Measurements from ENCODE around the gene ZSCAN10.
A peak's percentile ranks its signal among the peaks of the same experiment; 100 is the strongest.

DNA sequence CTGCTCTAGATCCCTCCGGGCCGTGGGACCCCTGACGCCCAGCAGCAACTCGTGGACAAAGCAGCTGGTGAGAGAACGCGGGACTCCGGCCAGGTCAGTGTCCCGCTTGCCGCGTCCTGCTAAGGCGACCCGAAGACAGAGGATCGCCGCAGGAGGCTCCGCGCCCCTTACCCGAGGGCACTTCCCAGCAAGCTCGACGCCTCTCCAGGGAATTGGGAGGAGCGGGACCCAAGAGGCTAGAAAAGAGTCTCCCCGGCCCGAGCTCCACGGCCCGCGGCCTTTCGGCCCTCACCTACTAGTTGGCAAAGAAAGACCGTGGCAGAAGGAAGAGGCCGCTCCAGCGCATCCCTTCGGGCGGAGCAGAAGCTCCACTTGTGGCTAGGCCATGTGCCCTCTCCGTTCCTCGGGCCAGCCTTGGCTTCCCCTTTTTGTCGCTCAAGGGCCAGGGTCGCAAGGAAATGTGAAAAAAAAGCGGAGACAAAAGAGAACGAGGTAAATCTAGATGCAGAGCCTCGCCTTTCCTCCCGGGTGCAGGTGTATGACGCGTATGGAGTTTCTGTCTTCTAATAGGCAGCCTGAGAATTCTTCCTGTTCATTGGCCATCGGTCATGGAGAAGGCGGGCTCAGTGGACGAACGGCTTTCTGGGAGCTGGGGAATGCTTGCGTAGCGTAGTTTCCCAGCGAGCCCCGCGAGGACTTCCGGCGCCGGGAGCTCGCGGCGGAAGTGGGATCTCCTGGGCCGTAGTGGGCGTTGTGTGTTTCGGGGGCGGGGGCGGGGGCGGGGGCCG, 35.4 kb upstream of the ZSCAN10 start, which contains the start of gene ZNF213:
- TF ChIP-seq, protein P1, sequence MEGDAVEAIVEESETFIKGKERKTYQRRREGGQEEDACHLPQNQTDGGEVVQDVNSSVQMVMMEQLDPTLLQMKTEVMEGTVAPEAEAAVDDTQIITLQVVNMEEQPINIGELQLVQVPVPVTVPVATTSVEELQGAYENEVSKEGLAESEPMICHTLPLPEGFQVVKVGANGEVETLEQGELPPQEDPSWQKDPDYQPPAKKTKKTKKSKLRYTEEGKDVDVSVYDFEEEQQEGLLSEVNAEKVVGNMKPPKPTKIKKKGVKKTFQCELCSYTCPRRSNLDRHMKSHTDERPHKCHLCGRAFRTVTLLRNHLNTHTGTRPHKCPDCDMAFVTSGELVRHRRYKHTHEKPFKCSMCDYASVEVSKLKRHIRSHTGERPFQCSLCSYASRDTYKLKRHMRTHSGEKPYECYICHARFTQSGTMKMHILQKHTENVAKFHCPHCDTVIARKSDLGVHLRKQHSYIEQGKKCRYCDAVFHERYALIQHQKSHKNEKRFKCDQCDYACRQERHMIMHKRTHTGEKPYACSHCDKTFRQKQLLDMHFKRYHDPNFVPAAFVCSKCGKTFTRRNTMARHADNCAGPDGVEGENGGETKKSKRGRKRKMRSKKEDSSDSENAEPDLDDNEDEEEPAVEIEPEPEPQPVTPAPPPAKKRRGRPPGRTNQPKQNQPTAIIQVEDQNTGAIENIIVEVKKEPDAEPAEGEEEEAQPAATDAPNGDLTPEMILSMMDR (IDR thresholded peaks at IDR 0.05), result peak in 2 of 5 experiments; percentile 32 to 34
- TF ChIP-seq POLR2A (IDR thresholded peaks at IDR 0.05), result peak; percentile 73 to 89
- TF ChIP-seq EP300 (IDR thresholded peaks at IDR 0.05), result peak; percentile 81 to 96
